KMS-11 (cell line): ENCODE data around the gene LRRC8D.

Experiments used
- H2AFZ ChIP-seq: fragments of 200-600 bp; sonication (generic); 2 replicates; pipeline ENCODE4 v1.6.1; 2016; ENCODE audit warnings: antibody characterized with exemption, mixed run types, low read depth
- H3K27ac ChIP-seq: fragments of 200-600 bp; sonication (generic); 2 replicates; pipeline ENCODE4 v1.6.1; 2016; ENCODE audit warnings: mild to moderate bottlenecking, mixed run types
- H3K27me3 ChIP-seq: fragments of 200-600 bp; sonication (generic); 2 replicates; pipeline ENCODE4 v1.6.1; 2017; ENCODE audit warnings: mild to moderate bottlenecking, low read depth, mixed run types, moderate library complexity; ENCODE audit not compliant: insufficient read depth
- H3K36me3 ChIP-seq: fragments of 200-600 bp; sonication (generic); 2 replicates; pipeline ENCODE4 v1.6.1; 2017; ENCODE audit warnings: mild to moderate bottlenecking, mixed run types; ENCODE audit not compliant: insufficient read depth
- H3K4me1 ChIP-seq: fragments of 200-600 bp; sonication (generic); 2 replicates; pipeline ENCODE4 v1.6.1; 2016; ENCODE audit warnings: mild to moderate bottlenecking, low read depth, mixed run types; ENCODE audit not compliant: poor library complexity, severe bottlenecking
- H3K4me2 ChIP-seq: fragments of 200-600 bp; sonication (generic); 2 replicates; pipeline ENCODE4 v1.7.0; 2016; ENCODE audit warnings: mild to moderate bottlenecking, mixed run types
- H3K4me3 ChIP-seq: fragments of 200-600 bp; sonication (generic); IDR thresholded peaks from 2 replicates; pipeline ENCODE4 v1.6.1; 2017; ENCODE audit warnings: low read depth, low read length, mixed read lengths; ENCODE audit not compliant: insufficient read depth
- H3K79me2 ChIP-seq: fragments of 200-600 bp; sonication (generic); 2 replicates; pipeline ENCODE4 v1.6.1; 2016; ENCODE audit warnings: low read depth, mixed run types; ENCODE audit not compliant: insufficient read depth
- H3K9ac ChIP-seq: fragments of 200-600 bp; sonication (generic); 2 replicates; pipeline ENCODE4 v1.6.1; 2016; ENCODE audit warnings: mild to moderate bottlenecking, mixed run types
- H4K20me1 ChIP-seq: fragments of 200-600 bp; sonication (generic); 2 replicates; pipeline ENCODE4 v1.6.1; 2016; ENCODE audit warnings: mild to moderate bottlenecking, mixed run types; ENCODE audit not compliant: insufficient read depth
- TF ChIP-seq, protein P1 (sequence below): fragments of 200-600 bp; sonication (generic); conservative IDR thresholded peaks from 2 replicates; pipeline ENCODE4 v1.6.1; 2017; ENCODE audit warnings: low read depth, mild to moderate bottlenecking, antibody characterized with exemption, low read length, moderate library complexity, mixed read lengths

Gene LRRC8D

DNA sequence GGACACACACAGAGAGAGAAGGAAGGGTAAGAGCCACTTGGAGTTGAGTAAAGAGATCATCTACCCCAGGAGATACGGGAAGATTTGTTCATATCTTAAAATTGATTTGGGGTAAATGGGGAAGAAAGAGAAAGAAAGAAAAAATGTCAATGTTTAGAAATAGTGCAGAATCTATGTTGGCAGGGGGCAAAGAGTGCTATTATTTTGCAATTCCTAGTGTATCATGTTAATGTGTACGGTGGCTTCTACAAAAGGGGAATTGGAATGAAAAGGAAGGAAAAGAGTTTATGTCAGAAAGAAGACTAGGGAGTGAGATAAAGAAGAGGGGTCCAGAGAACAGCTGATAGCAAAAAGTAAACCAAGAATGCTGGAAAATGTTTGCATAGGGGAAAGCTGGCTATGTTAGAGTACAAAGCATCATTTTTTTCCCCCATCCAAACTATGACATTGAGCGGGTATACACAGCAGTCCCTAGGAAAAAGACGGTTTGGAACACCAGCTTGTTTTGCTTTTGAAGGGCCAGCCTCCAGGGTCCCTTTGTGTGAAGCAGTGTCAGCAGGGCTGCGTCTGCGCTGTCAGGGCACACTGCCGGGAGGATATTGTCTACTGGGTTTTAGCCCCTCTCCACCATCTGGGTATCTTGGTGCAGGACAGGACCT, 10.8 kb downstream of the LRRC8D start:
- H3K79me2 ChIP-seq, result no peaks in the 10 kb centered on the region
- no peak overlapping the region for H3K4me3 ChIP-seq
- H3K27ac ChIP-seq, result no peak overlapping the region
- H3K4me2 ChIP-seq, result no peak overlapping the region
- H2AFZ ChIP-seq, result no peak overlapping the region
- H4K20me1 ChIP-seq, result no peaks in the 10 kb centered on the region
- H3K4me1 ChIP-seq, result no peaks in the 10 kb centered on the region
- H3K27me3 ChIP-seq, result no peaks in the 10 kb centered on the region
- H3K9ac ChIP-seq, result no peak overlapping the region
- TF ChIP-seq, protein P1, sequence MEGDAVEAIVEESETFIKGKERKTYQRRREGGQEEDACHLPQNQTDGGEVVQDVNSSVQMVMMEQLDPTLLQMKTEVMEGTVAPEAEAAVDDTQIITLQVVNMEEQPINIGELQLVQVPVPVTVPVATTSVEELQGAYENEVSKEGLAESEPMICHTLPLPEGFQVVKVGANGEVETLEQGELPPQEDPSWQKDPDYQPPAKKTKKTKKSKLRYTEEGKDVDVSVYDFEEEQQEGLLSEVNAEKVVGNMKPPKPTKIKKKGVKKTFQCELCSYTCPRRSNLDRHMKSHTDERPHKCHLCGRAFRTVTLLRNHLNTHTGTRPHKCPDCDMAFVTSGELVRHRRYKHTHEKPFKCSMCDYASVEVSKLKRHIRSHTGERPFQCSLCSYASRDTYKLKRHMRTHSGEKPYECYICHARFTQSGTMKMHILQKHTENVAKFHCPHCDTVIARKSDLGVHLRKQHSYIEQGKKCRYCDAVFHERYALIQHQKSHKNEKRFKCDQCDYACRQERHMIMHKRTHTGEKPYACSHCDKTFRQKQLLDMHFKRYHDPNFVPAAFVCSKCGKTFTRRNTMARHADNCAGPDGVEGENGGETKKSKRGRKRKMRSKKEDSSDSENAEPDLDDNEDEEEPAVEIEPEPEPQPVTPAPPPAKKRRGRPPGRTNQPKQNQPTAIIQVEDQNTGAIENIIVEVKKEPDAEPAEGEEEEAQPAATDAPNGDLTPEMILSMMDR, result no peak
- no peaks in the 10 kb centered on the region for H3K36me3 ChIP-seq

DNA sequence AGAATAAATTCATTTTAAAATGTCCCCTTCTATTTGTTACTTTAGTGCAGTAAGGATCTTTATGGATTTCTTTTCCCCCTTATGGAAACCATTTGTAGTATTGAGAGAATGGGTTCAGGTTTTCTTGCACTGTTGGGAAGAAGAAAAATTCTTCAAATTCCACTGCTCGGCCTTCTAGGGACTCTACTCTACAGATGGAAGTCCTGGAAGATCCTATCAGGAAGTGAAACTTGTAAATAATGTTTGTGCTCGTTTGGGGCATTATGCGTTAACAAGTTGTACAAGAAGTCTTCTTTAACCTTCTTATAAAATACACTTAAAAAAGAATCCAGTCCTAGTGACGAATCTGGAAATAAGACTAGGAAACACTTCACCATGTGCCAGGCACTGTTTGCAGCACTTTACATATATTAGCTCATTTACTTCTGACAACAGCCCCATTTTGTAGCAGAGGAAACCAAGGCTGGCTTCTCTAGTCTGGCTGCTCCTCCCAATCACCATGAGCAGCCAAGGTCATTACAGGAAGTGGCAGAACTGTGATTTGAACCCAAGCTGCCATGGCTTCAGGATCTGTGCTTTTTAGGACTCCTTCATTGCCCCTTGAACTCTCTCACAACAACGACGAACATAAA, 11.8 kb downstream of the LRRC8D start:
- Histone ChIP-seq H3K79me2 (no peaks in the 10 kb centered on the region), H3K4me2 (no peak overlapping the region), H3K4me3 (no peak overlapping the region), H3K36me3 (no peaks in the 10 kb centered on the region), H4K20me1 (no peaks in the 10 kb centered on the region), H3K27me3 (no peaks in the 10 kb centered on the region), H3K9ac (no peak overlapping the region), H3K4me1 (no peaks in the 10 kb centered on the region), H2AFZ (no peak overlapping the region), H3K27ac (no peak overlapping the region)
- TF ChIP-seq, protein P1, result no peak

DNA sequence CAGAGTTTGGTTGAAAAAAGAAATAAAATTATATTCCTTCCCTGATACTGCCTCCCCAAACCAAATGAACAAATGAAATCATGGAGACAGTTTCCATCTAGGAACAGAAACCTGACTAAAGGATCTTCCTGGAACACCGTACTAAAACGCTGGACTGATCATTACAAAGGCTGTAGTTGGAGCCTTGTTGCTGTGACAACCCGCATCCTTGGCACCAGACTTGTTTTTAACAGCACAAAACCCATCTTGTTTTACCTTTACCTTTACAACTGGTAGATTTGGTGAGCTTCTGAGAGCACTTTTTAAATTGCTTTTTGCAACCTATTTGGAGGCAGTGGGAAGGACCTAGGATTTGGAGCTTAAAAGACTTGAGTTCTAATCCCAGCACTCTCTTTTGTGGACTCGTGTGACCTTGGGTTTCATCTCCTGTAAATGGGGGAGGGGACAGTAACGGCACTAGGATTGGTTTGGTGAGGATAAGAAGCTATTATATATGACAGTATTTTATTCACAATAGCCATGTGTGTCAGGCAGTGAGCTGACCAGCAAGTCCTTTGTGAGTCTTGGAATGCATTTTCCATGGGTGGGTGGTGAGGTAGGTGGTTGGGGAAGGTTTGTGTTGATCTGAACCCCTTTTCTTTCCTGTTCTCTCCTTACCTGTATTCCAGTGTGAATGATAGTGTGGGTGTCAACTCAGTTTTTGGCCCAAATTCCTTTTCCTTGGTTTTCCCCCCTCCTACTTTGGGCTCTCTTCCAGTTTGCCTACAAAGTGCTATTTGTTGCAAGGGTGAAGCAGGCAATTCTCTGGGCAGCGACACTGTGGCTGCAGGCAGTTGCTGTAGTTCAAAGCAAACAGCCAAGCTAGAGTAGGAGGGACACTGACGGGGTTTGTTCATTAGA, 12.6 kb downstream of the LRRC8D start:
- Histone ChIP-seq H3K4me2 (no peak overlapping the region), H3K27me3 (no peaks in the 10 kb centered on the region), H3K4me1 (no peaks in the 10 kb centered on the region), H3K79me2 (no peaks in the 10 kb centered on the region), H3K9ac (no peak overlapping the region), H3K36me3 (no peaks in the 10 kb centered on the region), H4K20me1 (no peaks in the 10 kb centered on the region), H3K27ac (no peak overlapping the region), H3K4me3 (no peak overlapping the region), H2AFZ (no peak overlapping the region)
- TF ChIP-seq, protein P1, result no peak

DNA sequence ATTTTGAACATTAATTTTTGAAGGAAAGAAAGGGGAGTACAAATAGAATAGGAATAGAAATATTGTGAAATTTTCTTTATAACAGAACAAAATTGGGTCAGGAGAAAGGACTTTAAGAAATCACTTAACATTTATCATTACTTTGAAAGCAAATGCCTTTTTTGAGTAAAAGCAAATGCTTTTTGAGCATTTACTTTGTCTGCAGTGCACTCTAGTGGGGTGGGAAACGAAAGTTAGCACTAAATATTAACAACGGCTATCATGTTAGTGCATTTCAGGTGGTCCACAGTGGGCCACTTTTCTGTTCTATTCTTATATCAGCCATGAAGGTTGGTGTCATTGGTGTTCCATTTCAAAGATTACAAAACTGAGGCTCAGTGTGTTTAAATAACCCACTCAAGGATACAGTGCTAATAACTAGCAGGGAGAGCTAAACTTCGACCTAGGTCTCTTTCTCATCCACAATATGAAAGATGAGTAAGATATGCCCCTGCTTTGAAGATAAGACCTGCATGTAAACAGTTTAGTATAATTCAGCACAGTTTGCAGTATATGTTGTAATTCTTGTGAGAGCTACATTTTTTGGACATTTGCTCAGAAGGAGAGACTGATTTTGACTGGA, 13.4 kb downstream of the LRRC8D start:
- Histone ChIP-seq H3K27me3 (no peaks in the 10 kb centered on the region), H3K9ac (no peak overlapping the region), H4K20me1 (no peaks in the 10 kb centered on the region), H3K4me1 (no peaks in the 10 kb centered on the region), H3K79me2 (no peaks in the 10 kb centered on the region), H3K36me3 (no peaks in the 10 kb centered on the region), H2AFZ (no peak overlapping the region), H3K4me3 (no peak overlapping the region), H3K4me2 (no peak overlapping the region), H3K27ac (no peak overlapping the region)
- TF ChIP-seq, protein P1, result no peak
